HG03457 (cell line): ENCODE measurements around the gene ZNF205.
"Not testable (repeated sequence)": the region's sequence is repeated elsewhere in the genome, so short reads cannot be mapped to it uniquely, and the experiment has no call there.

Experiments used
- ATAC-seq: cut with Tn5 transposase; IDR thresholded peaks from one replicate; pipeline ENCODE4 v1.9.1; 2021; ENCODE audit warnings: moderate number of reproducible peaks; ENCODE audit not compliant: unreplicated experiment

ZNF205 gene

GRCh38 chr16:3131755-3132377 is 19.5 kb downstream of the ZNF205 start:
- ATAC-seq = no peak

- ATAC-seq = no peak
Observed at GRCh38 chr16:3133844-3134243, 21.5 kb downstream of the ZNF205 start.

- ATAC-seq = peak; percentile 79
Observed at GRCh38 chr16:3134338-3135125, 22.1 kb downstream of the ZNF205 start, which contains the start of gene ZNF213. TSS of gene ZNF213 (plus strand) at chr16:3135029. CDS start at chr16:3137281, 2,252 bp downstream.

GRCh38 chr16:3135126-3135715 is 22.8 kb downstream of the ZNF205 start:
- no peak for ATAC-seq

GRCh38 chr16:3137267-3137666 is 24.9 kb downstream of the ZNF205 start:
- no peak for ATAC-seq

- no peak for ATAC-seq
Observed at GRCh38 chr16:3138342-3138741, 26.0 kb downstream of the ZNF205 start.

GRCh38 chr16:3138823-3139426 is 26.5 kb downstream of the ZNF205 start:
- ATAC-seq = no peak

- not testable (repeated sequence) for ATAC-seq
Observed at GRCh38 chr16:3139561-3139960, 27.2 kb downstream of the ZNF205 start.

- ATAC-seq = no peak
Observed at GRCh38 chr16:3140603-3141427, 28.4 kb downstream of the ZNF205 start.

GRCh38 chr16:3141781-3142311 is 29.5 kb downstream of the ZNF205 start:
- ATAC-seq = no peak

- no peak for ATAC-seq
Observed at GRCh38 chr16:3142327-3142726, 29.9 kb downstream of the ZNF205 start.

- no peak for ATAC-seq
Observed at GRCh38 chr16:3142770-3143169, 30.4 kb downstream of the ZNF205 start.

- ATAC-seq = no peak
Observed at GRCh38 chr16:3143189-3143588, 30.8 kb downstream of the ZNF205 start.

GRCh38 chr16:3143598-3144320 is 31.4 kb downstream of the ZNF205 start:
- no peak for ATAC-seq

GRCh38 chr16:3144321-3144983 is 32.1 kb downstream of the ZNF205 start:
- no peak for ATAC-seq

GRCh38 chr16:3145151-3145550 is 32.8 kb downstream of the ZNF205 start:
- no peak for ATAC-seq

- ATAC-seq = no peak
Observed at GRCh38 chr16:3145660-3146059, 33.3 kb downstream of the ZNF205 start.

- ATAC-seq = no peak
Observed at GRCh38 chr16:3147046-3147756, 34.8 kb downstream of the ZNF205 start.

- no peak for ATAC-seq
Observed at GRCh38 chr16:3147757-3148104, 35.3 kb downstream of the ZNF205 start.
